A549 treated with RU486 at 1 μM for 4 hours (cell line): Measurements from ENCODE around the gene KRT40. TPM values are rescaled to one million over a fixed set of nuclear protein-coding genes. Genes with fewer than 3 reads are reported as not detected.

Experiments used
- total RNA-seq: library from RNA; stranded (reverse); fragments of 200-300 nt; extraction: Qiagen RNA extraction; gene quantifications from 5 replicates; pipeline ENCODE4 v1.2.3, GENCODE V29; 2022; ENCODE audit warnings: low read depth

KRT40 gene
- not detected in 5 replicates for total RNA-seq

GRCh38 chr17:40984226-40984625 is at the start of gene KRT40:
KRT40 (minus strand) TSS chr17:40984326; CDS start chr17:40984273, 53 bp downstream.

GRCh38 chr17:41029633-41030245 is 45.6 kb upstream of the KRT40 start, which contains the start of gene KRTAP1-4:
KRTAP1-4 (minus strand) TSS chr17:41030195; CDS start chr17:41030078, 117 bp downstream.

GRCh38 chr17:41026715-41027471 is 42.8 kb upstream of the KRT40 start, which contains the start of gene KRTAP1-5:
KRTAP1-5 (minus strand) TSS chr17:41027208; CDS start chr17:41027155, 53 bp downstream.

GRCh38 chr17:41008811-41009210 is 24.7 kb upstream of the KRT40 start, which contains the start of gene KRTAP3-1:
KRTAP3-1 (minus strand) TSS chr17:41009128; CDS start chr17:41009074, 54 bp downstream.

GRCh38 chr17:40999563-40999962 is 15.4 kb upstream of the KRT40 start, which contains the start of gene KRTAP3-2:
KRTAP3-2 (minus strand) TSS chr17:40999906; CDS start chr17:40999853, 53 bp downstream.

GRCh38 chr17:40993839-40994238 is 9.7 kb upstream of the KRT40 start, which contains the start of gene KRTAP3-3:
KRTAP3-3 (minus strand) TSS chr17:40994164; CDS start chr17:40994097, 67 bp downstream.

GRCh38 chr17:40966848-40967247 is 17.3 kb downstream of the KRT40 start, which contains the start of gene KRT39:
KRT39 (minus strand) TSS chr17:40966948; CDS start chr17:40966856, 92 bp downstream.

GRCh38 chr17:40937384-40937819 is 46.7 kb downstream of the KRT40 start, which contains the start of gene KRT23:
KRT23 (minus strand) TSS chr17:40937646; CDS start chr17:40936603, 1,043 bp downstream.

Other genes starting within 250 kb of the KRT40 start
- gene KRT25, start 229.0 kb downstream of the KRT40 start, total RNA-seq = not detected in 5 replicates
- not detected in 5 replicates for gene KRT26, start 212.1 kb downstream of the KRT40 start, total RNA-seq
- not detected in 5 replicates for gene KRT27, start 201.8 kb downstream of the KRT40 start, total RNA-seq
- gene KRT28, start 184.4 kb downstream of the KRT40 start, total RNA-seq = not detected in 5 replicates
- gene KRT10, start 161.7 kb downstream of the KRT40 start, total RNA-seq = 89.0 to 122 TPM (median 115 TPM) in 5 replicates
- gene KRT12, start 117.1 kb downstream of the KRT40 start, total RNA-seq = not detected in 5 replicates
- 0.17 to 0.43 TPM (median 0.28 TPM) in 5 replicates for gene KRT20, start 99.1 kb downstream of the KRT40 start, total RNA-seq
- gene KRT23, start 46.7 kb downstream of the KRT40 start, total RNA-seq = 0.06 to 0.30 TPM (median 0.08 TPM) in 3 of 5 replicates, not detected in the others
- gene KRT39, start 17.4 kb downstream of the KRT40 start, total RNA-seq = not detected in 5 replicates
- gene KRTAP3-3, start 9.8 kb upstream of the KRT40 start, total RNA-seq = not detected in 5 replicates
- gene KRTAP3-2, start 15.6 kb upstream of the KRT40 start, total RNA-seq = 0.36 to 0.50 TPM (median 0.42 TPM) in 3 of 5 replicates, not detected in the others
- not detected in 5 replicates for gene KRTAP3-1, start 24.8 kb upstream of the KRT40 start, total RNA-seq
- gene KRTAP1-5, start 42.9 kb upstream of the KRT40 start, total RNA-seq = not detected in 5 replicates
- not detected in 5 replicates for gene KRTAP1-4, start 45.9 kb upstream of the KRT40 start, total RNA-seq
- gene KRTAP1-3, start 50.5 kb upstream of the KRT40 start, total RNA-seq = not detected in 5 replicates
- gene KRTAP1-1, start 57.1 kb upstream of the KRT40 start, total RNA-seq = not detected in 5 replicates
- gene KRTAP2-1, start 63.0 kb upstream of the KRT40 start, total RNA-seq = not detected in 5 replicates
- not detected in 5 replicates for gene KRTAP2-2, start 70.9 kb upstream of the KRT40 start, total RNA-seq
- gene KRTAP2-3, start 75.8 kb upstream of the KRT40 start, total RNA-seq = not detected in 5 replicates
- not detected in 5 replicates for gene KRTAP2-4, start 81.6 kb upstream of the KRT40 start, total RNA-seq
- gene KRTAP4-7, start 99.8 kb upstream of the KRT40 start, total RNA-seq = not detected in 5 replicates
- gene KRTAP4-8, start 113.8 kb upstream of the KRT40 start, total RNA-seq = 0.08 TPM in 1 of 5 replicates, not detected in the others
- gene KRTAP4-16, start 117.9 kb upstream of the KRT40 start, total RNA-seq = not detected in 5 replicates
- gene KRTAP4-9, start 121.1 kb upstream of the KRT40 start, total RNA-seq = not detected in 5 replicates
- gene KRTAP4-11, start 134.0 kb upstream of the KRT40 start, total RNA-seq = not detected in 5 replicates
- gene KRTAP4-12, start 139.9 kb upstream of the KRT40 start, total RNA-seq = not detected in 5 replicates
- not detected in 5 replicates for gene KRTAP4-6, start 156.2 kb upstream of the KRT40 start, total RNA-seq
- gene KRTAP4-5, start 165.5 kb upstream of the KRT40 start, total RNA-seq = not detected in 5 replicates
- gene KRTAP4-4, start 176.4 kb upstream of the KRT40 start, total RNA-seq = not detected in 5 replicates
- gene KRTAP4-3, start 183.9 kb upstream of the KRT40 start, total RNA-seq = not detected in 5 replicates
- not detected in 5 replicates for gene KRTAP4-2, start 193.9 kb upstream of the KRT40 start, total RNA-seq
- 0.17 to 0.25 TPM (median 0.24 TPM) in 4 of 5 replicates, not detected in the other for gene KRTAP4-1, start 200.6 kb upstream of the KRT40 start, total RNA-seq
- not detected in 5 replicates for gene KRTAP9-1, start 205.6 kb upstream of the KRT40 start, total RNA-seq
- not detected in 5 replicates for gene KRTAP9-2, start 242.3 kb upstream of the KRT40 start, total RNA-seq
- gene KRTAP9-3, start 248.1 kb upstream of the KRT40 start, total RNA-seq = not detected in 5 replicates